T47D (cell line): ENCODE data around the gene MTR.

Source experiments
- DNase-seq, 2 experiments: peaks; one replicate each; pipeline versions ENCODE4 v3.0.0 to v3.0.0-alpha.2; 2011 to 2012; ENCODE audit warnings: low read depth in 1 of 2, low spot score in 1 of 2
- JUND ChIP-seq: IDR thresholded peaks from 2 replicates; pipeline ENCODE4 v1.6.1; 2012; ENCODE audit warnings: low read depth
- in situ Hi-C: cut with HindIII; loops from 2 replicates; pipeline ENCODE4 v1.10.0; 2016; ENCODE audit warnings: low sequenced_read_pairs, low pct_unique_long_range_greater_than_20kb

Gene MTR

DNA sequence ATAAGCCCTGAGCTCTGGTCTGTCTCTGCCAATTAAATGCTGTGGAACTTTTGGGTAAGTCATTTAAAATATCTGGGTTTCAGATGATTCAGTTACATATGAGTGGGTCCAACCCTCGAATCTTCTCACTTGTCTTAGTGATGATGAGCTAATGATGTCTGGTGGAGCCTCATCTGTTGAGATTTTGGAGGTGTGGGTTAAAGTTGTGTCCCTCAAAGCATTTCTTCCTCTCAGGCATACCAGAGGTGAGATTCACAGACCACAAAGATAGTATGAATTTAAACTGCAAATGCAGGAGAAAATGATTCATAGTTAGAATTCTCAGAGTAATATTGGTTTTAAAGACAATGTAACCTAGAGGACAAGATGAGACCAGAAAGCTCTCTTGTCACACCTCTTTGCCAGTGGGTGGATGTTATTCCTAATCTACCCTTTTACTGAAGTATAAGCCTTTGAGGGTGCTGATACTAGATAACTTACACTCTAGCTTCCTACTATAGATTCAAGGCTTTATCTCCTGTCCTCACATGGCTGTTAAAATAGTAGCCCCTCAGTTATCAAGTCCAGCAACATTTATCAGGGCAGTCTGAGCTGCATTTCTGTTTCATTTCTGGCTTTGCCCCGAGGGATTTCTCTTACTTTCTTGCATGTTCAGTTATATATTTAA is 118.4 kb downstream of the MTR start:
- no peak for TF ChIP-seq JUND
- in situ Hi-C loops, result no loop called here
- DNase-seq, result no peak

DNA sequence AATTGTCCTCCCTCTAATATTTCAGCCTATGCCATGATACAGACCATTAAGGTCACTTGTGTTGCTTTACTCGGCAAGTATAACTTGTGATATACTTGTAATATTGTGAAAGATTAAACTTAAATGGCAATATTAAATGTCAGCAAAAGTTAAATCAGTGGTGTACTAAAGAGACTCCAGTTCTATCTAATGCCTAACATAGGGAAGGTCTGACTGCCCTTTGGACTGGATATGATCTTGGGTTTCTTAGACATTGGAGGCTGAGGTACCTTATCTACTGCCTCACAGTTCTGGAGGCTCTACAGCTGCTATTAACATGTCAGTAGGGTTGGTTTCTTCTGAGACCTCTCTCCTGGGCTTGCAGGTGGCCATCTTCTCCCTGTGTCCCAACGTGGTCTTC is 119.3 kb downstream of the MTR start:
- in situ Hi-C loops, result no loop called here
- no peak for DNase-seq
- TF ChIP-seq JUND, result no peak

DNA sequence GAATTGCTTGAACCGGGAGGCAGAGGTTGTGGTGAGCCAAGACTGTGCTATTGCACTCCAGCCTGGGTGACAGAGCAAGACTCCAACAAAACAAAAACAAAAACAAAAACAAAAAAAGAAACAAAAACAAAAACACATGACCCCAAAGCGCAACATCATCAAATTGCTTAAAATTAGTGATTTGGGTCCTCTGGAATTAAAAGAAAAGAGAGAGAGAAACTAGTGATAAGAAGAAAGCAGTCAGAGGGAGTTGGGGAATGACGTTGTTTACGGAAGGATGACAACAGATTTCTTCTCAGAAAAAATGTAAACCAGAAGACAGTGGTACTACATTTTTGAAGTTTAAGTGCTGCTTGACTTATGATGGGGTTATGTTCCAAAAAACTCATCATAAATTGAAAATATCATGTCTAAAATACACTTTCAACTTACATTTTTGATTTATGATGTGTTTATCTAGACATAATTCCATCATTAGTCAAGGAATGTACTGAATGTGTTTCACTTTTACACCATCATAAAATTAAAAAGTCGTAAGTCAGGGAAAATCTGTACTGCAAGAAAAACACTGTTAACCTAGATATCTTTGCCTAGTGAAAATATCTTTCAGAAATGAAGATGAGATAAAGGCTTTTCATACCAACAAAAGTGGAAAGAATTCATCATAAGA is 121.2 kb downstream of the MTR start:
- DNase-seq, result no peak
- TF ChIP-seq JUND, result no peak
- in situ Hi-C loops, result no loop called here

DNA sequence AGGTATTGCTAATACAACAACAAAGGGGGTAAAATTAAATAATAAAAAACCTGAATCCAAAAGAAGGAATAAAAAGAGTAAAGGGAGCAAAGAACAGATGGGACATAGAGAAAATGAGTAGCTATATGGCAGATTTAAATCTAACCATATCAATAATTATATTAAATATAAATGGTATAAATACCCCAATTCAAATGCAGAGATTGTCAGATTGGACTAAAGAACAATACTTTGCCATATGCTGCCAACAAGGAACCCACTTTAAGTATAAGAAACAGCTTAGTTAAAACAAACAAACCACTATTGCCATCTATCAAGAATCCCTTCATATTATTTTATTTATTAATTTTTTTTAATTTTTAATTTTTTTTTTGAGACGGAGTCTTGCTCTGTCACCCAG is 122.4 kb downstream of the MTR start:
- in situ Hi-C loops, result no loop called here
- no peak for TF ChIP-seq JUND
- no peak for DNase-seq

DNA sequence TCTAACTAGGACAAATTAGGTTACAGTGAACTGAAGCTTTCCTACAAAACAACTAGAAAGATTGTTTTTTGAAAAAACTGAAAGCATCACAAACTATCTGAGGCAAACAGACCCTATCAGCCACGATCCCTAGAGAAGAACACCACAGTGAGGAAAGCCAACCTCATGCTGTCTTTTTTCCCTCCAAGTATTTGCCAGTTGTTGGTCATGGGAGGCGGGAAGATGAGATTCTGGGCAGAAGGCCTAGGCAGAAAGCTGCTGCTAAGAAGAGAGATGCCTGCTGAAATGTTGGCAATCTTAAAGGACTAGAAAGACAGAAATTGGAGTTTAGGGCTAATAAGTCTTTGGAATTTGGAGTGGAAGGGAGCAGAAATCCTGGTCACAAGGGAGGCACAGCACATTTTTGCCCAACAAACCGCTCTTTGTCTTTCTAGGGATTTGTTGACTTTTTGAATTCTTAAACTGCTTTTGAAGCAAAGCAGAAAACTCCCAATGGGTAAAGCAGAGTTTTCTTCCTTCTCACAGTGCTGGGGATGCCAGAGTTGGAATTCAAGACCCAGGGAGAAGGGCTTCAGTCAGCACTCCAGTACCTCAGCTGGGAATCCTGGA is 125.3 kb downstream of the MTR start:
- in situ Hi-C loops, result no loop called here
- DNase-seq, result no peak
- TF ChIP-seq JUND, result no peak

DNA sequence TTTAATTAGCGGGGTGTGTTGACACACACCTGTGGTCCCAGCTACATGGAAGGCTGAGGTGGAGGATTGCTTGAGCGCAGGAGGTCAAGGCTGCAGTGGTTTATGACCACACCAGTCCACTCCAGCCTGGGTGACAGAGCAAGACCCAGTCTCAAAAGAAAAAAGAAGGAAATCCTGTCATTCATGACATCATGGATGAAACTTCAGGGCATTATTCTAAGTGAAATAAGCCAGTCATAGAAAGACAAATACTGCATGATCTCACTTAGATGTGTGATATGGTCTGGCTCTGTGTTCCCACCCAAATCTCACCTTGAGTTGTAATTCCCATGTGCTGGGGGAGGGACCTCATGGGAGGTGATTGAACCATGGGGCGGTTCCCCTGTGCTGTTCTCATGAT is 126.5 kb downstream of the MTR start:
- in situ Hi-C loops, result no loop called here
- no peak for TF ChIP-seq JUND
- DNase-seq, result no peak

DNA sequence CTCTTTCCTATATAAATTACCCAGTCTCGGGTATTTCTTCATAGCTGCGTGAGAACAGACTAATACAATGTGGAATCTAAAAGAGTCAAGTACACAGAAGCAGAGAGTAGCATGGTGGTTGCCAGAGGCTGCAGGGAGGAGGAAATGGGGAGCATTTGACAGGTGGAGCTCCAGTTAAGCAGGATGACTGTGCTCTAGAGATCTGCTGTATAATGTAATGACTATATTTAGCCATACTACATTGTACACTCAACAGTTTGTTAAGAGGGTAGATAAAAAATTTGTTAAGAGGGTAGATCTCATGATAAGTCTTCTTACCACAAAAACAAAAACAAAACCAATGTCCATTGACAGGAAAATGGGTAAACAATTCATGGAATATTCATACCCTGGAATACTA is 127.1 kb downstream of the MTR start:
- in situ Hi-C loops, result no loop called here
- TF ChIP-seq JUND, result no peak
- DNase-seq, result no peak

DNA sequence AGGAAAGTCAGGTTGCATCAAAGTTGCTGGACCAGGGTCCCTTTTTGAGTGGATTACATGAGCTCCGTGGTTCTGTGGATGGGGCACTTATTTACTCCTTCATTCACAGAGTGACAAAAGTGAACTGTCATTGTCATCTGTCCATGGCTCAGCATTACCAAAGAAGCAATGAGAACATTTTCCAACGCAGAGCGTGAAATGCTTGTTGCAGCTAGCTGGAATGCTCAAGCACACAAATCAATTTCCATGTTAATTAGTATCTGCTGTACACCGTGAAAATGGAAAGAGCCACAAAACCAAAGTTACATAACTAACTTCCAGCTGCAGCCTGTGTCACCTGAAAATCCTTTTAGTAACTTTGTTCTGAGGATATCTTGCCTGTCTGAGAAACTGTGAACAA is 130.3 kb downstream of the MTR start:
- DNase-seq, result no peak
- in situ Hi-C loops, result no loop called here
- TF ChIP-seq JUND, result no peak

DNA sequence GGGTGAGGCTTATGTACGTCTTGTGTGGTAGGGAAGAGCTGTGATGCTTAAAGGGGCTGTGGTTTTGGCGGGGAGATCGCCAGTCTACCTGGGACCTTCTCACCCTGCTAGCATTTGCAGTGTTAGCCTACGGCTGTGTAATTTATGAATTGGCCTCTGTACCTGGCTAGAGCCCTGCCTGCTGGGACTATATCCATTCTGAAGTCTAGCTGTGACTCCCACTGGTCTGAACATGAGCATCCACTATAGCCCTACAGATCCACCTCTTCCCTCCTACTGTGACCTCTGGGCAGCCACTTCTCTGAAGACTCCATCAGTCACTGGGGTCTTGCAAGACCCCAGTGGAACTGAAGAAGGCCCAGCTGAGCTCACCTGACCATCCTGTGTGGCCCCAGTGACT is 135.4 kb downstream of the MTR start:
- no peak for TF ChIP-seq JUND
- in situ Hi-C loops, result no loop called here
- DNase-seq, result no peak

DNA sequence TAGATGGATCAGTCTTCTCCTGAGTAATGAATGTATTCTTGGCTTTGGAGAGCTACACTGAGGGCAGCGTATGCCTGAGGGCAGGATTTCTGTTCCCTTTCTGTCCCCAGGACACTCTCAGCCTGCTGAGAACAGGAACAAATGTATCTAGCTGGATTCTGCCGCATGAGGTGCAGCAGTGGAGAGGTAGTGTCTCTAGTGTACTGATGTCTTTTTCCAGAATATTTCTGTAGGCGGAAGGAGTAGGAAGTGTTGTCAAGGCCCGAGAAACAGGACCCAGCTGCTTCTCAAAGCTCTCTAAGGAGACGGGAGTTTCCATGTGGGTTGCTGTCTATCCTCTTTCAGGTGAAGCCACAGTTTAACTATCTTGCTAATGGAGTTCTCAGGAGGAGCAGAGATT is 143.7 kb downstream of the MTR start:
- peak in 1 of 2 experiments; percentile 16 for DNase-seq
- in situ Hi-C loops, result no loop called here
- no peak for TF ChIP-seq JUND

DNA sequence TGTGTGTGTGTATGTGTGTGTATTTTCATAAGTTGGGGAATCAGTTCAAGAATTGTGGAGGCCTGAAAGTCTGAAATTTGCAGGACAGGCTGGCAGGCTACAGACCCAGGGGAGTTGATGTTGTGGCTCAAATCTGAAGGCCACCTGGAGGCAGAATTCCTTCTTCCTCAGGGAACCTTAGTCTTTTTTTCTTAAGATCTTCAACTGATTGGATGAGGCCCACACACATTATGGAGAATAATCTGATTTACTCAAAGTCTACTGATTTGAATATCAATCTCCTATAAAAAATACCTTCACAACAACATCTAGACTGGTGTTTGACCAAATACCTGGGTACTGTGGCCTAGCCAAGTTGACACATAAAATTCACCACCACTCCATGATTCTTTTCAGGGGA is 147.3 kb downstream of the MTR start:
- no peak for TF ChIP-seq JUND
- no peak for DNase-seq
- in situ Hi-C loops, result no loop called here

DNA sequence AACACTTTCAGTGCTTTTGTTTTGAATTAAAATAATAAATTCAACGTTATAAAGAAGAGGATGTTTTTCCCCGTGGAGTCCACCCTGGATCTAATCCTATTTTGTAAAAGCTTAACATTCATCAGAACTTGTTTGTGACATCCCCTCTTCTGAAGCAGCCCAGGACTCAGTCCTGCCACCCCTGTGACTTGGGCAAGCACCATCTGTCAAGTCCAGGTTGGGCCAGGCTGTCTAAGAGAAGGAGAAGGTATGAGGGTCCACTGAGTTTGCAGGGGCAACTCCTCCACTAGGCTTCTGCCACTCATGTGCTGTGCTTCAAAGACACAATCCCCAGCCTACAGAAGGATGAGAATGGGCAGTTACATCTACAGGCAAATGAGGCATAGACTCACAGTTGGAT is 149.5 kb downstream of the MTR start:
- in situ Hi-C loops, result no loop called here
- no peak for TF ChIP-seq JUND
- no peak for DNase-seq

DNA sequence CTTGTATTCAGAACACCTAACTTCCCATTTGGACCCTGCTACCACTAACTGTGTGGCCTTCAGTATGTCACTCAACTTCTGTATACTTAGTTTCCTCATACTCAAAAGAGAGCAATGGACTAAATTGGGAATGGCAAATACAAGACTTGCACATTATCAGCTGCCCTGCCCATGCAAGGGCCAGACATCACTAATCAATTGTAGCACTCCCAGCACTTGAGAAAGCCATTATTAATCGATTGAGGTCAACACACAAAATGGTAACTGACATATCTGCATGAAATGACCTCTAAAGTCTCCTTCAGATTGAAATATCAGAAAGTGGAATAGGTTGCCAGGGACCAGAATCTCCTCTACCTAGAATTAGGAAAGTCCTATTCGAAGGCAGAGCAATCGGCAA is 149.9 kb downstream of the MTR start:
- in situ Hi-C loops, result no loop called here
- DNase-seq, result no peak
- TF ChIP-seq JUND, result no peak
